ENCODE measurements around the gene CENPB.

CENPB gene

DNA sequence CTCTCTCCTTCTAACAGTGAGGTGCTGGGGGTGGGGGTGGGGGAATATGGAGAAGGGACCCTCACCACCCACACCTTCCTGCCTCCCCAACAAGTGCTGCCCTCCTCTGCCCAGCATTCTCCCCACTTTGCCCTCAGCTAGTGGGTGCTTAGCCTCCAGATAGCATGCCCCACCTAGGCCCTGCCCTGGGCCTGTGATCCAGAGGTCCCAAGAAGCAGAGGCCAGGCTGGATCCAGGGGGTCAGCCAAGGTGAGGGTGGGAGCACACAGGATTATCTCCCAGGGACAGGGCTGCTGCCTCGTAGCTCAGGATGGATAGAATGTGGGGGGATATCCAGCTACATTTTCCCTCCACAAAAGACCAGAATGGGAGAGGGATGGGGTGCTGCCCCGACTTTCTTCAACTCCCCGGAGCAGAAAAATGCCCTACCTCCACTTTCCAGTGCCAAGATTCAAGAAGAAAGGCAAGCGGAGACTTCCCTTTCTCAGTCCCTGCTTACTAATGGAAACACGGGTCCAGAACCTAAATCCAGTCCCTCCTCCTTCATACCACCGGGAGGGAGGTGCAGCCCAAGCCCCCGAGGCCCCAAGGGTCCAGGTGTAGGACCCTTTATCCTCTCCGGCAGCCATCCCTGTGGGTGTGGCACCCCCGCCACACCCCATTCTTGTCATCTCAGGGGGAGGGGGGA is 20.0 kb downstream of the CENPB start:
- DNase-seq (ENCODE audit: low spot score), result no peak

- DNase-seq (ENCODE audit: low spot score), result no peak
Observed at GRCh38 chr20:3765171-3765882, 21.2 kb downstream of the CENPB start.

DNA sequence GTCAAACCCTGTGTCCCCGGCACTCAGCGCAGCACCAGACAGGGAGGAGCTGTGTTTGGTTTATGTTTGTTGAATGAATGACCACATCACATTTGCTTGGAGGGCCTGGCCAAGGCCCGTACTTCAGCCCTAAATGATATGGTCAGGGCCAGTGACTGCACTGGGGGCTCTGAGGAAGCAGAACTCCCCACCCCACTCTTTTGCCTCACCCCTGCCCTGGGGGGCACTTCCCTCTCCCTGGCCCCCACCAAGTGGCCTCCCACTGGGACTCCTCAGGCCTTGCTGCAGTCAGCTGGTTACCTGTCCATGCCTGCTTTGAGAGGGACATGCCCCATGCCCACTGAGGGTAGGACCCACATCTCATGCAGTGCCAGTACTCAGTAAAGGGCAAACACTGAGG is 21.9 kb downstream of the CENPB start:
- no peak for DNase-seq (ENCODE audit: low spot score)

DNA sequence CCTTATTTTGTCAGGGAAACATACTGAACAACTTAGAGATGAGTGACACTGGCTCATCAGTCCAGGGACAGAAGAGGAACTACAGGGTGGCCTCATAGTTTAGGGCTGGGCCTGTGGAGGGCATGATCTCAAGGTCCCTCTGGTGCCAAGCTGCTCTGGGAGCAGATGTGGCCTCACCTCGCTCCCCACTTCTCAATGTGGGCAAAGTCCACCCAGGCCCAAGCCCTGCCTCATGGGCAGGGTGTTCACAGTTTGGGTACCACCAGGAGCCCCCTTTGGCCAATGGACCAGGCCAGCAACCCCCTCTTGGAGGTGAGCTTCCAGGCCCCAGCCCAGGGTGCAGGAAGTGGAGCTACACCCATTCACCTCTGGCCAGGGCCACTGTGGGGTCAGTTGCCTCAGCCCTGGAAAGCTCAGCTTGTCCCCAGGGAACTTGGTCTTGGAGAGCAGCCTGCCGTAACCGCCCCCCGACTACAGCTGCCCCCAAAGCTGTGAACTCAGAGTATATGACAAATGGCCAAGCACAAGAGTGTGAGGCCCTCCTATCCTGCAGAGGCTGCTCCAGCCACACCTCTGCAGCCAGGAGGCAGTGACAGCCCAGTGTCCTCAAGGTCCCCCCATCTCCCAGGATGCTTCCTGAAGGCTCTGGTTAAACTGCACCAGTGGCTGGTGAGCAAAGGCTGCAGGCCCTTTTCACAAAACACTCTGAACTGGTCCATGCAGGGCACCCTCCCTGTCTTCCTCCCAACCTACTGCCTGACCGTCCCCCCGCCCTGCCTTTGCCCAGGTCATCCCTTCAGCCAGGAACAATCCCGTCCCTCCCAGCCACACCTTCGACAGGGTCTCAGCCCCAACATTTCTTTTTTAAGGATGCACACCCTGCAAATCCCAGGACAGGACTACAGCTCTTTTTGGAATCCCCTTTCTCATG is 22.6 kb downstream of the CENPB start:
- no peak for DNase-seq (ENCODE audit: low spot score)

GRCh38 chr20:3760655-3761348 is 25.7 kb downstream of the CENPB start:
- no peak for DNase-seq (ENCODE audit: low spot score)

DNA sequence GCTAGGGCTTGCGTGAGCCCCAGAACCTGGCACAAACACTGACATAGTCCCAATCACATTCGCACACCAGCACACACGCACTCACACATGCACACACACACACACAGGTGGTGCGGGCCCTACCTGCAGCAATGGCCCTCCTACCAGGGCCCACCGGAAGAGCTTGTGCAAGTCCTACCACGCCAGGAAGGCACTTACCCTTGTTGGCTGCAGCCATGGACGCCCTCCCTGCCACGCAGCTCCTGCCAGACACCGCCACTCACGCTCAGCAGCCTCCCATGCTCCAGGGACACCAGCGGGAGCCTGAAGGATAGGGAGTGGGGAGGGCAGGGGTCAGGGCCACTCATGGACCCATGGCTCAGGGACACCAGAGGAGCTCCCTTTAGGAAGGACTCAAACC is 26.7 kb downstream of the CENPB start:
- DNase-seq (ENCODE audit: low spot score), result no peak

DNA sequence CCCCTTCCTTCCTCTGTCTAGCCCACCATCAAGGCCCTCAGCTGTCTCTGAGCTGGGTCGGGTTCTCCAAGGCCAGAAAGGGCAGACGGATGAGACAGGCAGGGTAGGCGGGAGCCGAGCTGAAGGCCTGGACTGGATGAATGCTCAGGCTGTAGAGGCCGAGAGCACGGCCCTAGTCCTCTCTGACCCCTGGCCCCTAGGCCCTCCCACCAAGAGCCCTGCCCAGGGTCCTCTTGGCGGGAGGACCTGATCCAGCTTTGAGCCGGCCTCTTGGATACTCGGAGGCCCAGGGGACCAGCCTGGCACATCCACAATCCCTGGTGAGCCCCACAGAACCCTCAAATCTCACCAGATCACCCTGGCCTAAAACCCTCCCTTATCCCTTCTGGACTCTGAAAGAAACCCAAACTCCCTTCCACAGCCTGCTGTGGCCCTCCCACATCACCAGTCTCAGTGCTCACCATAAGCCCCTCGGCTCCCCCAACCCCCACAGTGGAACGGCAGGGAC is 27.2 kb downstream of the CENPB start:
- no peak for DNase-seq (ENCODE audit: low spot score)

- DNase-seq (ENCODE audit: low spot score), result no peak
Observed at GRCh38 chr20:3758566-3758965, 28.0 kb downstream of the CENPB start.

DNA sequence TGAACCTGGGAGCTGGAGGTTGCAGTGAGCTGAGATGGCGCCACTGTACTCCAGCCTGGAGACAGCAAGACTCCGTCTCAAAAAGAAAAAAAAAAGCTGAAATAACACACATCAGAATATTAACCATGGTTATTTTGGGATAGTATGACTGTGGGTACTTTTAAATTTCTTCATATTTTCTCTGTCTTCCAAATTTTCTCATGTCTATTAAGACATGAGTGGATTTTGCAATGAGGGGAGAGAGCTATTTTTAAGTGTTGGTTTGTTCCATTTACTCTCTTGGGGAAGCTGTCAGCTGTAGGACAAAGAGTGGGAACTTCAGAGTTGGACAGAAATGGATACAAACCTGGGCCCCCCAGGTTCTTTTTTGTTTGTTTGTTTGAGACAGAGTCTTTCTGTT is 29.3 kb downstream of the CENPB start:
- DNase-seq (ENCODE audit: low spot score), result no peak

GRCh38 chr20:3755814-3756480 is 30.6 kb downstream of the CENPB start:
- no peak for DNase-seq (ENCODE audit: low spot score)

DNA sequence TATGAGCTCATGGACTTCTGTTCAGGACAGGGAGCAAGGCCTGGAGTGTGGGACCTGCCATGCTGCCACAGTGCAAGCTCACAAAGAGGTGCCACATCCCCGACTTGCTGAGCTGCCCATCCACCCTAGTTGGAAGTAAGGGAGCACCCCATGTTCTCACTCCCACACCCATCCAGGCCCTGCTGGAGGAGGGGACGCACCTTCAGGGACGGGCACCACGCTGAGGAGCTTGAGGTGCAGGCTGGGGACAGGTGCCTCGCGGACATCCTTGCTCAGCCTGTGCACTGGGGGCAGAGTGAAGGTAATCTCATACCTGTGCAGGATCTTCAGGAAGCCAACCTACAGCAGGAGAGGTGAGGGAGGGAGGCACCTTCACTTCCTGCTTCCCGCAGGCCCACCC is 31.3 kb downstream of the CENPB start:
- no peak for DNase-seq (ENCODE audit: low spot score)

- no peak for DNase-seq (ENCODE audit: low spot score)
Observed at GRCh38 chr20:3754276-3754630, 32.3 kb downstream of the CENPB start.

- no peak for DNase-seq (ENCODE audit: low spot score)
Observed at GRCh38 chr20:3753501-3754275, 32.9 kb downstream of the CENPB start.

DNA sequence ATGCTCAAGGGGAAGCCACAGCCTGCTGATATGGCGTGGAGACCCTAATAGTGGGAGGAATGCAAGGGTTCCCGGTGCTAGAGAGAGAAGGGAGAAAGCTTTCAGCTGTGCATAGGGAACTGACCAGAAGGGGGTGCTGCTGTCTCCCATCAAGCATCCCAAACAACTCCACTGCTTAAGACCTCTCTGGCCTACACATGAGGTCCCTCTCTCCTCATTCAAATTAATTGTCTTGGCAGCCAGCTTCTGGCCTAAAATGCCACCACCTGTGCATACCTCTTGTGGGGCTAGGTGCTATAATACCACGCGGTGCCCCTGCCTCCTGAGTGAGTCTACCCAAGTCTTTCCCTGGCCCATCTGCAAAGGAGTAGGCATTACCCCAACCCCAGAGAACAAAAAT is 33.4 kb downstream of the CENPB start:
- peak; percentile 65 for DNase-seq (ENCODE audit: low spot score)

GRCh38 chr20:3752386-3752759 is 34.2 kb downstream of the CENPB start:
- no peak for DNase-seq (ENCODE audit: low spot score)

GRCh38 chr20:3751675-3752385 is 34.7 kb downstream of the CENPB start:
- DNase-seq (ENCODE audit: low spot score), result peak; percentile 15

- DNase-seq (ENCODE audit: low spot score), result no peak
Observed at GRCh38 chr20:3751305-3751674, 35.2 kb downstream of the CENPB start.

DNA sequence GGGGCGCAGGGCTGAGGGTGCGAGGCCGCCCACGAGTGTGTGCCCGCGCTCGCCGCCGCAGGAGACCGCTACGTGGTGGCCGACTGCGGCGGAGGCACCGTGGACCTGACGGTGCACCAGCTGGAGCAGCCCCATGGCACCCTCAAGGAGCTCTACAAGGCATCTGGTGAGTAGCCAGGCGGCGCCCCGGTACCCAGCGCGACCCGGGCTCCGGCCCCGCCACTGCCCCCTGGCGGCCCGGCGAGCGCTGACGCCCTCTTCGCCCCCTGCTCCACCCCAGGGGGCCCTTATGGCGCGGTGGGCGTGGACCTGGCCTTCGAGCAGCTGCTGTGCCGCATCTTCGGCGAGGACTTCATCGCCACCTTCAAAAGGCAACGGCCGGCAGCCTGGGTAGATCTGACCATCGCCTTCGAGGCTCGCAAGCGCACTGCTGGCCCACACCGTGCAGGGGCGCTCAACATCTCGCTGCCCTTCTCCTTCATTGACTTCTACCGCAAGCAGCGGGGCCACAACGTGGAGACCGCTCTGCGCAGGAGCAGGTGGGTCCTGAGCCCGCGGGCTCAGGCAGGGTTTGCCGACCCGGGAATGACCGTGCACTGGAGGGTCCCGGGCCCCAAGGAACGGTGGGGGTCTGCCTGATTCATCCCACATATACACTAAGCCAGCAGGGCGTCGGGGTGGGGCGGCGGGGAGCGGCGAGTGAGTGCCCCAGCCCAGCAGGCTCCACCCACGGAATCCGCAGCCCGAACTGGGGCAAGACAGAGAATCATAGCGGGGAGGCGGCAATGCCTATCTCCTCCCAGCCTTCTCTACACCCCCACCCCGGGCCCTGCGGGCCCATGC is 36.6 kb downstream of the CENPB start:
- DNase-seq (ENCODE audit: low spot score), result peak; percentile 12

- DNase-seq (ENCODE audit: low spot score), result no peak
Observed at GRCh38 chr20:3749087-3749688, 37.4 kb downstream of the CENPB start.
